Panc1 (cell line): ENCODE data around the gene MICALL2. TPM values are rescaled to one million over a fixed set of nuclear protein-coding genes. Genes with fewer than 3 reads are reported as not detected.

Source experiments
- ATAC-seq: fragments of 200-7000 bp; cut with Tn5 transposase; 2 replicates; pipeline ENCODE4 v1.9.1; 2020; ENCODE audit warnings: mild to moderate bottlenecking, moderate library complexity
- BruUV-seq: library from RNA; stranded (reverse); fragments of 400-500 nt; replicated peaks from 2 replicates; lab custom pipeline; 2021; lab: Mats Ljungman, UMichigan
- CTCF ChIA-PET: fragments of 300-600 bp; sonication (Branson Sonifier 250); formaldehyde crosslinking; loops from one replicate; lab custom pipeline; 2022; ENCODE audit warnings: antibody characterized with exemption; lab: Charles Lee
- POLR2A ChIA-PET: fragments of 300-600 bp; sonication (Branson Sonifier 250); formaldehyde crosslinking; loops from one replicate; lab custom pipeline; 2022; ENCODE audit warnings: antibody characterized with exemption; lab: Charles Lee
- DNase-seq: peaks from one replicate; pipeline ENCODE4 v3.0.0-alpha.2; 2010; ENCODE audit warnings: low read depth, low spot score
- H3K27ac ChIP-seq: 2 replicates; pipeline ENCODE4 v1.5.1; 2011; ENCODE audit warnings: mild to moderate bottlenecking, low read length, inconsistent platforms
- H3K27me3 ChIP-seq: fragments of 200-500 bp; sonication (Bioruptor generic); 2 replicates; pipeline ENCODE4 v1.6.0; 2014; ENCODE audit warnings: low read length, inconsistent platforms; ENCODE audit not compliant: control insufficient read depth, insufficient read depth
- H3K36me3 ChIP-seq: fragments of 200-500 bp; sonication (Bioruptor generic); 2 replicates; pipeline ENCODE4 v1.5.1; 2014; ENCODE audit warnings: inconsistent platforms, mild to moderate bottlenecking, low read length, moderate library complexity; ENCODE audit not compliant: control insufficient read depth, insufficient read depth
- H3K4me1 ChIP-seq: 2 replicates; pipeline ENCODE4 v1.5.1; 2011; ENCODE audit warnings: inconsistent platforms, mild to moderate bottlenecking, low read length, moderate library complexity; ENCODE audit not compliant: control insufficient read depth, insufficient read depth
- H3K4me3 ChIP-seq, 2 experiments: 2 replicates each; pipeline ENCODE4 v1.5.1; 2011 to 2012; ENCODE audit warnings: low read depth in 2 of 2, low read length in 2 of 2, mild to moderate bottlenecking in 2 of 2, inconsistent platforms in 1 of 2, moderate library complexity in 1 of 2
- H3K9me3 ChIP-seq: fragments of 200-500 bp; sonication (Bioruptor generic); 2 replicates; pipeline ENCODE4 v1.5.1; 2014; ENCODE audit warnings: low read depth, mild to moderate bottlenecking, inconsistent platforms, low read length, moderate library complexity; ENCODE audit not compliant: control insufficient read depth, insufficient read depth
- CTCF ChIP-seq: fragments of 450-650 bp; IDR thresholded peaks from 2 replicates; pipeline ENCODE4 v1.5.1; 2017; ENCODE audit warnings: mild to moderate bottlenecking
- POLR2AphosphoS5 ChIP-seq: IDR thresholded peaks from 2 replicates; pipeline ENCODE4 v1.6.1; 2012; ENCODE audit warnings: mild to moderate bottlenecking, low read depth, low read length, moderate library complexity
- REST ChIP-seq, 2 experiments: IDR thresholded peaks; 2 replicates each; pipeline ENCODE4 v1.6.1; 2011 to 2012; ENCODE audit warnings: low read depth in 2 of 2, control low read depth in 1 of 2, low read length in 1 of 2, mild to moderate bottlenecking in 1 of 2, moderate library complexity in 1 of 2; ENCODE audit not compliant: insufficient read depth in 1 of 2
- SIN3A ChIP-seq: IDR thresholded peaks from 2 replicates; pipeline ENCODE4 v1.6.1; 2012; ENCODE audit warnings: low read depth, mild to moderate bottlenecking, low read length, moderate library complexity, borderline replicate concordance; ENCODE audit not compliant: insufficient read depth
- TCF7L2 ChIP-seq: IDR thresholded peaks from 2 replicates; pipeline ENCODE4 v1.6.1; 2011; ENCODE audit warnings: mild to moderate bottlenecking, low read depth, low read length, inconsistent platforms
- in situ Hi-C: cut with HindIII; loops from 2 replicates; pipeline ENCODE4 v1.10.0; 2016; ENCODE audit warnings: low sequenced_read_pairs, low pct_unique_long_range_greater_than_20kb
- intact Hi-C: fragments of 100-400 bp; cut with micrococcal nuclease; formaldehyde crosslinking; loops from one replicate; pipeline ENCODE4 v1.10.0; 2022; ENCODE audit not compliant: unreplicated experiment
- total RNA-seq: library from RNA; stranded (reverse); gene quantifications from one replicate; pipeline ENCODE4 v1.2.1, GENCODE V29; 2021; ENCODE audit not compliant: unreplicated experiment

MICALL2 gene
- total RNA-seq, 1 experiment from 2014 or later: 144 TPM

- no peak for ATAC-seq
These were observed 56.3 kb downstream of the MICALL2 start for GRCh38 chr7:1402791-1403637.

More at GRCh38 chr7:1402791-1403637, 56.3 kb downstream of the MICALL2 start:
- H3K36me3 ChIP-seq: no peaks in the 10 kb centered on the region
- TF ChIP-seq REST (IDR thresholded peaks at IDR 0.05; ENCODE audit: insufficient read depth in 1 of 2, low read depth in 2 of 2, low read length in 1 of 2) (no peak), CTCF (no peak), SIN3A (no peak), TCF7L2 (no peak), POLR2AphosphoS5 (no peak)
- intact Hi-C loops (no loop called here), in situ Hi-C loops (no loop called here)
- POLR2A ChIA-PET: no interaction called here
- no peak for DNase-seq
- CTCF ChIA-PET: interaction anchor here (0.5 kb wide), 1 partner anchor 50 kb away, joined by 4 read pairs; no protein-coding TSS in a partner anchor
- H3K9me3 ChIP-seq: no peaks in the 10 kb centered on the region
- no peak overlapping the region for H3K4me3 ChIP-seq
- no TSS peak for BruUV-seq
- no peak overlapping the region for H3K27ac ChIP-seq
- H3K27me3 ChIP-seq: peaks cover 8% of the 10 kb centered on the region
- peaks cover 12% of the 10 kb centered on the region for H3K4me1 ChIP-seq
